Measurements from ENCODE around the gene PPP6R2.
"Not testable (repeated sequence)": the region's sequence is repeated elsewhere in the genome, so short reads cannot be mapped to it uniquely, and the experiment has no call there.

PPP6R2 gene

GRCh38 chr22:50400931-50401330 lies 57.8 kb downstream of the PPP6R2 start:
- no peak for DNase-seq (ENCODE audit: low read depth)

GRCh38 chr22:50401907-50402306 lies 58.8 kb downstream of the PPP6R2 start:
- no peak for DNase-seq (ENCODE audit: low read depth)

- no peak for DNase-seq (ENCODE audit: low read depth)
Measured at GRCh38 chr22:50403701-50404101, 60.6 kb downstream of the PPP6R2 start.

- no peak for DNase-seq (ENCODE audit: low read depth)
Measured at GRCh38 chr22:50406416-50407170, 63.5 kb downstream of the PPP6R2 start.

GRCh38 chr22:50408311-50408710 lies 65.2 kb downstream of the PPP6R2 start:
- no peak for DNase-seq (ENCODE audit: low read depth)

GRCh38 chr22:50408954-50409353 lies 65.8 kb downstream of the PPP6R2 start:
- not testable (repeated sequence) for DNase-seq (ENCODE audit: low read depth)

- no peak for DNase-seq (ENCODE audit: low read depth)
Measured at GRCh38 chr22:50414476-50415248, 71.5 kb downstream of the PPP6R2 start.

GRCh38 chr22:50415426-50415825 lies 72.3 kb downstream of the PPP6R2 start:
- DNase-seq (ENCODE audit: low read depth): no peak

GRCh38 chr22:50416996-50417395 lies 73.9 kb downstream of the PPP6R2 start:
- DNase-seq (ENCODE audit: low read depth): no peak

- no peak for DNase-seq (ENCODE audit: low read depth)
Measured at GRCh38 chr22:50417411-50418210, 74.5 kb downstream of the PPP6R2 start.

- DNase-seq (ENCODE audit: low read depth): no peak
Measured at GRCh38 chr22:50418624-50419023, 75.5 kb downstream of the PPP6R2 start.

- DNase-seq (ENCODE audit: low read depth): no peak
Measured at GRCh38 chr22:50419116-50419515, 76.0 kb downstream of the PPP6R2 start.

- no peak for DNase-seq (ENCODE audit: low read depth)
Measured at GRCh38 chr22:50420015-50420414, 76.9 kb downstream of the PPP6R2 start.

- no peak for DNase-seq (ENCODE audit: low read depth)
Measured at GRCh38 chr22:50420581-50420980, 77.5 kb downstream of the PPP6R2 start.

GRCh38 chr22:50422046-50422445 lies 78.9 kb downstream of the PPP6R2 start:
- DNase-seq (ENCODE audit: low read depth): no peak

- no peak for DNase-seq (ENCODE audit: low read depth)
Measured at GRCh38 chr22:50422961-50423815, 80.1 kb downstream of the PPP6R2 start.

- DNase-seq (ENCODE audit: low read depth): no peak
Measured at GRCh38 chr22:50423956-50424355, 80.8 kb downstream of the PPP6R2 start.

- no peak for DNase-seq (ENCODE audit: low read depth)
Measured at GRCh38 chr22:50425179-50425916, 82.2 kb downstream of the PPP6R2 start.

- DNase-seq (ENCODE audit: low read depth): no peak
Measured at GRCh38 chr22:50432131-50432876, 89.2 kb downstream of the PPP6R2 start.

- not testable (repeated sequence) for DNase-seq (ENCODE audit: low read depth)
Measured at GRCh38 chr22:50432877-50433510, 89.9 kb downstream of the PPP6R2 start.
